Mammary epithelial cell (primary cell): Measurements from ENCODE around the gene CAMTA1.

Experiments
- CTCF ChIP-seq, 2 donors: IDR thresholded peaks in 1 of 2; conservative IDR thresholded peaks in 1 of 2; 2 replicates each; pipeline ENCODE4 v1.5.1; 2011 to 2012; ENCODE audit warnings: inconsistent platforms in 2 of 2, low read length in 2 of 2, mild to moderate bottlenecking in 2 of 2, control low read depth in 1 of 2, low read depth in 1 of 2; ENCODE audit not compliant: insufficient read depth in 1 of 2; ENCODE audit errors: extremely low read depth in 1 of 2
- EZH2 ChIP-seq: IDR thresholded peaks from 2 replicates; pipeline ENCODE4 v1.6.1; 2012; ENCODE audit warnings: low read length, inconsistent platforms, borderline replicate concordance

- no peak for TF ChIP-seq CTCF (conservative IDR thresholded peaks at IDR 0.05 in 1 of 2, IDR thresholded peaks at IDR 0.05 in 1 of 2; ENCODE audit: extremely low read depth in 1 of 2, insufficient read depth in 1 of 2, low read depth in 1 of 2, low read length in 2 of 2)
- no peak for TF ChIP-seq EZH2
These were observed 168.7 kb downstream of the CAMTA1 start for GRCh38 chr1:6953907-6954364.
